Adrenal gland (tissue), 12 donors: ENCODE data around the gene SYT7. TPM values are rescaled to one million over a fixed set of nuclear protein-coding genes. Genes with fewer than 3 reads are reported as not detected.

Source experiments
- DNase-seq, 7 donors: peaks; one replicate each; pipeline ENCODE4 v3.0.0-alpha.2; 2019 to 2020
- H3K27ac ChIP-seq, 5 donors: fragments of 200-600 bp; sonication (generic) in 4 of 5; 1 replicate in 3 of 5; 2 replicates in 2 of 5; pipeline versions ENCODE4 v1.5.1 to v1.8.0; 2016 to 2020; ENCODE audit warnings: mild to moderate bottlenecking in 1 of 5
- H3K27me3 ChIP-seq: fragments of 200-600 bp; 2 replicates; pipeline ENCODE4 v1.8.0; 2021
- H3K36me3 ChIP-seq, 2 donors: fragments of 200-600 bp; replicated peaks in 1 of 2; 1 replicate in 1 of 2; 2 replicates in 1 of 2; pipeline versions ENCODE4 v1.5.1 to v1.8.0; 2018 to 2022
- H3K4me1 ChIP-seq, 2 donors: fragments of 200-600 bp; replicated peaks in 1 of 2; 1 replicate in 1 of 2; 2 replicates in 1 of 2; pipeline versions ENCODE4 v1.5.1 to v1.8.0; 2018 to 2021
- H3K4me3 ChIP-seq, 4 donors: fragments of 200-600 bp; sonication (generic) in 3 of 4; one replicate each; pipeline ENCODE4 v1.5.1; 2016 to 2018
- H3K9me3 ChIP-seq, 3 donors: fragments of 200-600 bp; sonication (generic) in 1 of 3; replicated peaks in 1 of 3; 1 replicate in 2 of 3; 2 replicates in 1 of 3; pipeline versions ENCODE4 v1.5.1 to v1.8.0; 2016 to 2021
- CTCF ChIP-seq, 6 experiments: fragments of 450-650 bp in 4 of 6; fragments of 200-600 bp in 2 of 6; sonication (generic) in 1 of 6; IDR thresholded peaks; 1 replicate in 5 of 6; 2 replicates in 1 of 6; pipeline versions ENCODE4 v1.5.1 to v1.8.0; 2016 to 2021; ENCODE audit warnings: antibody characterized with exemption in 6 of 6, mild to moderate bottlenecking in 2 of 6, moderate library complexity in 1 of 6
- POLR2A ChIP-seq, 2 donors: fragments of 450-650 bp; IDR thresholded peaks; one replicate each; pipeline ENCODE4 v1.6.1; 2017; ENCODE audit warnings: antibody characterized with exemption in 2 of 2, mild to moderate bottlenecking in 2 of 2, moderate library complexity in 1 of 2
- WGBS, 4 donors: extraction: QIAGEN DNeasy Blood & Tissue Kit in 2 of 4; methylation state at CpG; one replicate each; pipeline versions ENCODE4 v1.1.5 to v1.1.7; 2013 to 2017; 5-methylcytosine and 5-hydroxymethylcytosine counted together
- intact Hi-C, 2 donors: fragments of 100-400 bp; cut with DNase I; formaldehyde crosslinking; loops; one replicate each; pipeline versions ENCODE4 v1.14.1 to v1.15.0; 2022 to 2023
- polyA plus RNA-seq, 3 donors: library from polyadenylated mRNA; stranded (reverse); fragments of 200-250 nt in 2 of 3; fragments of 350-450 nt in 1 of 3; fragmentation: Illumina TruSeq in 1 of 3; extraction: RNeasy Lipid Tissue Mini Kit (QIAGEN cat#74804) in 1 of 3; gene quantifications; one replicate each; pipeline ENCODE4 v1.2.3, GENCODE V29; 2013 to 2014
- total RNA-seq, 9 donors: library from RNA; depleted of rRNA in 4 of 9; stranded (reverse); fragments of >200 nt in 4 of 9; fragments of 120-200 nt in 1 of 9; fragmentation: NEBNext Ultra II Directional in 1 of 9; extraction: Animal tissue kit (Norgen Biotek cat#: 25700) in 1 of 9; gene quantifications; one replicate each; pipeline versions ENCODE4 v1.1.0 to v1.2.4, GENCODE V29; 2013 to 2023
- donor health status: healthy with polysubstance abuse.
- donor health status: Bipolar disorder and iron deficiency.
- donor health status: DM: yes; HTN: yes; CAD: no.
- donor health status: DM: no; HTN: no; CAD: no.
- donor health status: DM: no; HTN: no; CAD: no.
- donor health status: DM: yes; HTN: yes; CAD: no.

Gene SYT7
- total and polyA plus RNA-seq, 12 donors = 0.09 to 6.8 (median 1.3) TPM; not detected in 1

- 81 to 92% (median 85%) methylated on average over 6 to 23 of the region's 23 CpGs for WGBS, 4 donors
- intact Hi-C loops = no loop called here
- TF ChIP-seq CTCF (IDR thresholded peaks at IDR 0.05) = no peak
- no peak for TF ChIP-seq POLR2A (IDR thresholded peaks at IDR 0.05)
Measured at GRCh38 chr11:61518032-61518795, 62.7 kb downstream of the SYT7 start.

DNA sequence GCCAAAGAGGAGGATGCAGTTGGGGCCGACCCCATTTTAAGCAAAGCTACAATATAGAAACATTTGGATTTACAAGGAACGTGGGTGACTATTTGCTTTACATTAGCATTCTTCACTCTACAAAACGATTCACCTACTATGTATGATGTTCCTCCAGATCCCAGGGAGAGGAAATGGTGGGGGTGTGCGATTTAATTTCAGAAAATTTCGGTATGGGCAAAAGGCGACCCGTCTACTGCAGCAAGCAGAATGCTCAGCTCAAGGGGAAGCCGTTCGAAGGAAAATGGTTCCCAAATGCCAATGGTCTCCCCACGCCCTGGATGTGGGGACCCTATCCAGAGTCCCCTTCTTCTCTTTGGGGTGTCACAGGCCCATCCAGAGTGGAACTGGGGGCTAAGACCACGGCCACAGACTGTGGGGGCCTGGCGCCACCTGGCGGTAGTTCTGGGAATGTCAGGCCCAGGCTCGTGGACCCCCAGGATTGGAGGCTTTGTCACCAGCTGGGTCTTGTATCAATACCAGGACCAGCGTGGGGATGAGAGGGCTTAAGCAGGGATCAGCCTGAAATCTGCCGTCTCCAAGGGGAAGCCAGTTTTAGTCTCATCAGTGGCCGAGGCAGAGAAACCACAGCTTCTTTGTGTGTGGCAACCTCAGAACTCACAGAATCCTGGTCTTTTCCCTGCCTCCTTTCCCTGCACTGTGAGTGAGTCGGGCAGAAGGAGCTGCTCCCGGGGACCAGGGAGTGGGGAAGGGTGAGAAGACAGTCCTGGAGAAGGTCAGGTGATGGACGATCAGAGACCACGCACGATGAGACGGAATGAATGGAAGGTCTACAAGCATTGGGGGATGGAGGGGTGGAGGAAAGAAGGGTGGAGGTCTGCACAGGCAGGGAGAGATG, 64.0 kb downstream of the SYT7 start:
- no peaks in the 10 kb centered on the region for H3K36me3 ChIP-seq
- intact Hi-C loops = loop anchor here in 1 of 2 donors (2.0 kb wide), 2 partner anchors 38 to 70 kb away; no protein-coding TSS in a partner anchor
- no peak overlapping the region for H3K27ac ChIP-seq
- peaks cover 0 to 6% of the 10 kb centered on the region in 2 donors for H3K4me1 ChIP-seq
- no peak overlapping the region for H3K4me3 ChIP-seq
- TF ChIP-seq POLR2A (IDR thresholded peaks at IDR 0.05) = no peak
- peak; percentile 89 to 99 (median 96) for TF ChIP-seq CTCF (IDR thresholded peaks at IDR 0.05)
- WGBS, 4 donors = 18 to 25% (median 21%) methylated on average over 20 to 23 of the region's 23 CpGs
- peak in 3 of 7 donors; percentile 32 to 65 (median 42) for DNase-seq
- H3K27me3 ChIP-seq = no peaks in the 10 kb centered on the region
- H3K9me3 ChIP-seq = no peaks in the 10 kb centered on the region

More at GRCh38 chr11:61518032-61518795, 62.7 kb downstream of the SYT7 start:
- H3K27me3 ChIP-seq = no peaks in the 10 kb centered on the region
- no peaks in the 10 kb centered on the region for H3K36me3 ChIP-seq
- H3K27ac ChIP-seq = no peak overlapping the region
- DNase-seq = no peak
- no peak overlapping the region for H3K4me3 ChIP-seq
- no peaks in the 10 kb centered on the region for H3K9me3 ChIP-seq
- H3K4me1 ChIP-seq = peaks cover 0 to 6% of the 10 kb centered on the region in 2 donors

DNA sequence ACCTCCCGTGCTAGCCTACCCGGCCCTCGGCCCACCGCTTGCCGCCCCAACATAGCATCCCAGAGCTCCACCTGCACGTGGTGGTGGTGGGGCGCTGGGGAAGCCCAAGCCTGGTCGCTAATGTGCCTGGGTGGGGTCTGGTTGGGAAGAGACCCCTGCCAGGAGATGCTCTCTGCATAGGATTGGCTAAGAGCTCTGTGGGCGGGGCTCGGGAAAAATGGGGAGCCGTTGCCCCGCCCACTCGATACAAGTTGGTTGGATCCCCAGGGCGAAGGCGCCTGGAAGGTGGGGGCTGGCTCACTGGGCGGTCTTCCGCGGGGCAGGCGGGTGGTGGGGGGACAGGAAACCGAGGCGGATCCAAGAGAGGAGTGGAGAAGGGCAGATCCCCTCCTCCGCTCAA, 64.7 kb downstream of the SYT7 start:
- Histone ChIP-seq H3K4me1 (peaks cover 0 to 6% of the 10 kb centered on the region in 2 donors), H3K9me3 (no peaks in the 10 kb centered on the region), H3K27ac (no peak overlapping the region), H3K27me3 (no peaks in the 10 kb centered on the region), H3K36me3 (no peaks in the 10 kb centered on the region), H3K4me3 (no peak overlapping the region)
- intact Hi-C loops = loop anchor here in 1 of 2 donors (2.0 kb wide), 2 partner anchors 37 to 69 kb away; no protein-coding TSS in a partner anchor
- DNase-seq = no peak
- no peak for TF ChIP-seq POLR2A (IDR thresholded peaks at IDR 0.05)
- TF ChIP-seq CTCF (IDR thresholded peaks at IDR 0.05) = no peak
- 28 to 42% (median 32%) methylated on average over 8 to 22 of the region's 22 CpGs for WGBS, 4 donors

GRCh38 chr11:61515686-61516085, 65.2 kb downstream of the SYT7 start:
- intact Hi-C loops = loop anchor here in 1 of 2 donors (2.0 kb wide), 2 partner anchors 37 to 69 kb away; no protein-coding TSS in a partner anchor
- Histone ChIP-seq H3K27me3 (peaks cover under 1% of the 10 kb centered on the region), H3K9me3 (no peaks in the 10 kb centered on the region), H3K4me3 (no peak overlapping the region), H3K27ac (no peak overlapping the region), H3K4me1 (peaks cover 0 to 6% of the 10 kb centered on the region in 2 donors), H3K36me3 (no peaks in the 10 kb centered on the region)
- TF ChIP-seq CTCF (IDR thresholded peaks at IDR 0.05) (no peak), POLR2A (IDR thresholded peaks at IDR 0.05) (no peak)
- WGBS, 4 donors = 72 to 85% (median 82%) methylated on average over 3 to 10 of the region's 10 CpGs
- no peak for DNase-seq
